ENCODE measurements around the gene LYG1.
"Not testable (repeated sequence)": the region's sequence is repeated elsewhere in the genome, so short reads cannot be mapped to it uniquely, and the experiment has no call there.

Gene LYG1

DNA sequence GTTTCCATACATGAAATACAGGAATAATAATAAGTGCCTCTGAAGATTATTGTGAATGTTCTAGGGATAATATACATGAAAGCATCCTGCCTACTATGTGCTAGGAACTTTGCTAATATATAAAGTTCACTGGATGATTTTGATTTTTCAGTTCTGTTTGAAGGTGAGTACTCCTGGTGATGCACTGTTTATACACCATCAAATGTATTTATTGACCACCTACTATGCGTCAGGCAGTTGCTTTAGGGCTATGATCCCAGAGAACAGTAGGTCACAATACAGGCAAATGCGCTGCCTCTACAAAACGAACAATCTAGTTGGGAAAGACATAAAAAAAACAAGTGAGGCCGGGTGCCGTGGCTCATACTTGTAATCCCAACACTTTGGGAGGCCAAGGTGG lies 24.4 kb upstream of the LYG1 start:
- H3K9me3 ChIP-seq (ENCODE audit: insufficient read depth, low read length) = no peaks in the 10 kb centered on the region
- peaks cover 30% of the 10 kb centered on the region for H3K36me3 ChIP-seq (ENCODE audit: low read length)
- no peaks in the 10 kb centered on the region; the same call in 1 of the 2 replicates for H4K20me1 ChIP-seq (ENCODE audit: low read depth, low read length)
- H3K4me3 ChIP-seq (ENCODE audit: insufficient read depth, low read length, poor library complexity, severe bottlenecking) = no peak overlapping the region
- TF ChIP-seq EZH2phosphoT487 (conservative IDR thresholded peaks at IDR 0.05; ENCODE audit: low read length) (no peak), CTCF (IDR thresholded peaks at IDR 0.05; ENCODE audit: insufficient read depth, low read length, poor library complexity, severe bottlenecking) (no peak)
- peaks cover 4% of the 10 kb centered on the region; the same call in 1 of the 2 replicates for H3F3A ChIP-seq (ENCODE audit: insufficient read depth)
- no peak overlapping the region for H3K9ac ChIP-seq (ENCODE audit: low read length)
- H3K27ac ChIP-seq (ENCODE audit: low read depth, low read length) = no peak overlapping the region
- no peak overlapping the region for H2AFZ ChIP-seq (ENCODE audit: low read depth, low read length, severe bottlenecking)
- no peaks in the 10 kb centered on the region for H3K27me3 ChIP-seq (ENCODE audit: low read length)
- H3K79me2 ChIP-seq (ENCODE audit: insufficient read depth, low read length) = peaks cover 11% of the 10 kb centered on the region
- no peak overlapping the region for H3K4me2 ChIP-seq (ENCODE audit: low read depth, low read length, poor library complexity, severe bottlenecking)
- H3K9me2 ChIP-seq (replicated peaks; ENCODE audit: insufficient read depth, low read length) = no peaks in the 10 kb centered on the region

GRCh38 chr2:99317873-99318200 lies 16.8 kb upstream of the LYG1 start:
- H3K79me2 ChIP-seq (ENCODE audit: insufficient read depth, low read length); H3K9me2 ChIP-seq (replicated peaks; ENCODE audit: insufficient read depth, low read length); H3K4me2 ChIP-seq (ENCODE audit: low read depth, low read length, poor library complexity, severe bottlenecking); H3F3A ChIP-seq (ENCODE audit: insufficient read depth); H3K9ac ChIP-seq (ENCODE audit: low read length); H4K20me1 ChIP-seq (ENCODE audit: low read depth, low read length); H3K27ac ChIP-seq (ENCODE audit: low read depth, low read length); H3K27me3 ChIP-seq (ENCODE audit: low read length); H3K4me3 ChIP-seq (ENCODE audit: insufficient read depth, low read length, poor library complexity, severe bottlenecking); H2AFZ ChIP-seq (ENCODE audit: low read depth, low read length, severe bottlenecking); H3K9me3 ChIP-seq (ENCODE audit: insufficient read depth, low read length): not testable (repeated sequence)
- H3K36me3 ChIP-seq (ENCODE audit: low read length) = peaks cover 20% of the 10 kb centered on the region

GRCh38 chr2:99317161-99317872 lies 16.3 kb upstream of the LYG1 start:
- Histone ChIP-seq H2AFZ (ENCODE audit: low read depth, low read length, severe bottlenecking) (no peak overlapping the region), H3K9me2 (replicated peaks; ENCODE audit: insufficient read depth, low read length) (no peaks in the 10 kb centered on the region), H3K27me3 (ENCODE audit: low read length) (no peaks in the 10 kb centered on the region), H3K79me2 (ENCODE audit: insufficient read depth, low read length) (no peaks in the 10 kb centered on the region), H3K27ac (ENCODE audit: low read depth, low read length) (no peak overlapping the region), H3K4me3 (ENCODE audit: insufficient read depth, low read length, poor library complexity, severe bottlenecking) (no peak overlapping the region), H4K20me1 (ENCODE audit: low read depth, low read length) (no peaks in the 10 kb centered on the region), H3F3A (ENCODE audit: insufficient read depth) (peaks cover 9% of the 10 kb centered on the region; the same call in 1 of the 2 replicates), H3K9ac (ENCODE audit: low read length) (no peak overlapping the region), H3K4me2 (ENCODE audit: low read depth, low read length, poor library complexity, severe bottlenecking) (no peak overlapping the region), H3K36me3 (ENCODE audit: low read length) (peaks cover 20% of the 10 kb centered on the region), H3K9me3 (ENCODE audit: insufficient read depth, low read length) (no peaks in the 10 kb centered on the region)
- TF ChIP-seq CTCF (IDR thresholded peaks at IDR 0.05; ENCODE audit: insufficient read depth, low read length, poor library complexity, severe bottlenecking) = no peak
- TF ChIP-seq EZH2phosphoT487 (conservative IDR thresholded peaks at IDR 0.05; ENCODE audit: low read length) = no peak

GRCh38 chr2:99299580-99299979 lies 1.4 kb downstream of the LYG1 start:
- no peak overlapping the region for H3K4me3 ChIP-seq (ENCODE audit: insufficient read depth, low read length, poor library complexity, severe bottlenecking)
- H3K27me3 ChIP-seq (ENCODE audit: low read length) = no peaks in the 10 kb centered on the region
- no peaks in the 10 kb centered on the region for H3F3A ChIP-seq (ENCODE audit: insufficient read depth)
- no peaks in the 10 kb centered on the region for H3K36me3 ChIP-seq (ENCODE audit: low read length)
- no peaks in the 10 kb centered on the region for H3K79me2 ChIP-seq (ENCODE audit: insufficient read depth, low read length)
- no peaks in the 10 kb centered on the region for H4K20me1 ChIP-seq (ENCODE audit: low read depth, low read length)
- TF ChIP-seq CTCF (IDR thresholded peaks at IDR 0.05; ENCODE audit: insufficient read depth, low read length, poor library complexity, severe bottlenecking) (no peak), EZH2phosphoT487 (conservative IDR thresholded peaks at IDR 0.05; ENCODE audit: low read length) (no peak)
- H3K9ac ChIP-seq (ENCODE audit: low read length) = no peak overlapping the region
- H3K27ac ChIP-seq (ENCODE audit: low read depth, low read length) = no peak overlapping the region
- H2AFZ ChIP-seq (ENCODE audit: low read depth, low read length, severe bottlenecking) = no peak overlapping the region
- no peaks in the 10 kb centered on the region for H3K9me3 ChIP-seq (ENCODE audit: insufficient read depth, low read length)
- no peaks in the 10 kb centered on the region for H3K9me2 ChIP-seq (replicated peaks; ENCODE audit: insufficient read depth, low read length)
- H3K4me2 ChIP-seq (ENCODE audit: low read depth, low read length, poor library complexity, severe bottlenecking) = no peak overlapping the region

All from SU-DHL-6 (cell line).